Measurements from ENCODE around the gene TTC7B. TPM values are rescaled to one million over a fixed set of nuclear protein-coding genes. Genes with fewer than 3 reads are reported as not detected.
"Not testable (repeated sequence)": the region's sequence is repeated elsewhere in the genome, so short reads cannot be mapped to it uniquely, and the experiment has no call there.

Gene TTC7B
- polyA plus RNA-seq, 1 donor (not counting 4 experiments of a cell fraction or from before 2014, with no cell fraction given), result 21.4 TPM

- H4K20me1 ChIP-seq (ENCODE audit: control insufficient read depth, extremely low read depth, insufficient read depth, low read length), result no peaks in the 10 kb centered on the region
- no peaks in the 10 kb centered on the region for H3K9me1 ChIP-seq (ENCODE audit: control insufficient read depth, extremely low read depth, insufficient read depth, low read length)
- TF ChIP-seq CTCF (optimal IDR thresholded peaks at IDR 0.05 in 1 of 3, IDR thresholded peaks at IDR 0.05 in 1 of 3, conservative IDR thresholded peaks at IDR 0.05 in 1 of 3; ENCODE audit: extremely low read depth in 1 of 3, insufficient read depth in 2 of 3, low read length in 3 of 3), result no peak
- TF ChIP-seq EZH2 (IDR thresholded peaks at IDR 0.05; ENCODE audit: low read length), result no peak
- no peaks in the 10 kb centered on the region for H3K9me3 ChIP-seq (ENCODE audit: control insufficient read depth, low read depth, low read length)
- H3K4me2 ChIP-seq (ENCODE audit: control insufficient read depth, extremely low read depth, insufficient read depth, low read depth, low read length), result no peak overlapping the region
- no peaks in the 10 kb centered on the region for H3K79me2 ChIP-seq (ENCODE audit: control insufficient read depth, insufficient read depth, low read length)
- DNase-seq (ENCODE audit: low read depth, low spot score), result no peak
- no peaks in the 10 kb centered on the region for H3K27me3 ChIP-seq (ENCODE audit: control insufficient read depth, extremely low read depth, insufficient read depth, low read length)
- H3K36me3 ChIP-seq (ENCODE audit: control insufficient read depth in 2 of 2, extremely low read depth in 1 of 2, insufficient read depth in 2 of 2, low read length in 2 of 2), result no peaks in the 10 kb centered on the region
- no peak for FAIRE-seq
- no peak overlapping the region for H3K27ac ChIP-seq (ENCODE audit: control insufficient read depth, insufficient read depth, low read length)
- no peak overlapping the region for H3K4me3 ChIP-seq (ENCODE audit: control insufficient read depth in 2 of 3, extremely low read depth in 1 of 3, insufficient read depth in 2 of 3, low read depth in 1 of 3, low read length in 3 of 3)
- dilution Hi-C loops (cut with MboI; ENCODE audit: extremely low pct_ligation_motif_present, low sequenced_read_pairs), result no loop called here
- H2AFZ ChIP-seq (ENCODE audit: control insufficient read depth, low read length), result no peak overlapping the region
- no peak overlapping the region for H3K9ac ChIP-seq (ENCODE audit: control insufficient read depth, extremely low read depth, insufficient read depth, low read length)
- no peaks in the 10 kb centered on the region for H3K4me1 ChIP-seq (ENCODE audit: control insufficient read depth, extremely low read depth, insufficient read depth, low read length)
Measured at GRCh38 chr14:90839889-90840266, 23.6 kb upstream of the TTC7B start.

- H3K27ac ChIP-seq (ENCODE audit: control insufficient read depth, insufficient read depth, low read length), result no peak overlapping the region
- TF ChIP-seq CTCF (optimal IDR thresholded peaks at IDR 0.05 in 1 of 3, IDR thresholded peaks at IDR 0.05 in 1 of 3, conservative IDR thresholded peaks at IDR 0.05 in 1 of 3; ENCODE audit: extremely low read depth in 1 of 3, insufficient read depth in 2 of 3, low read length in 3 of 3) (no peak), EZH2 (IDR thresholded peaks at IDR 0.05; ENCODE audit: low read length) (no peak)
- H3K79me2 ChIP-seq (ENCODE audit: control insufficient read depth, insufficient read depth, low read length), result no peaks in the 10 kb centered on the region
- H3K4me3 ChIP-seq (ENCODE audit: control insufficient read depth in 2 of 3, extremely low read depth in 1 of 3, insufficient read depth in 2 of 3, low read depth in 1 of 3, low read length in 3 of 3), result no peak overlapping the region
- H4K20me1 ChIP-seq (ENCODE audit: control insufficient read depth, extremely low read depth, insufficient read depth, low read length), result no peaks in the 10 kb centered on the region
- H3K27me3 ChIP-seq (ENCODE audit: control insufficient read depth, extremely low read depth, insufficient read depth, low read length), result no peaks in the 10 kb centered on the region
- H3K9me1 ChIP-seq (ENCODE audit: control insufficient read depth, extremely low read depth, insufficient read depth, low read length), result no peaks in the 10 kb centered on the region
- no peak for DNase-seq (ENCODE audit: low read depth, low spot score)
- dilution Hi-C loops (cut with MboI; ENCODE audit: extremely low pct_ligation_motif_present, low sequenced_read_pairs), result no loop called here
- FAIRE-seq, result no peak
- no peak overlapping the region for H3K9ac ChIP-seq (ENCODE audit: control insufficient read depth, extremely low read depth, insufficient read depth, low read length)
- H3K36me3 ChIP-seq (ENCODE audit: control insufficient read depth in 2 of 2, extremely low read depth in 1 of 2, insufficient read depth in 2 of 2, low read length in 2 of 2), result no peaks in the 10 kb centered on the region
- H3K9me3 ChIP-seq (ENCODE audit: control insufficient read depth, low read depth, low read length), result no peaks in the 10 kb centered on the region
- H3K4me1 ChIP-seq (ENCODE audit: control insufficient read depth, extremely low read depth, insufficient read depth, low read length), result no peaks in the 10 kb centered on the region
- no peak overlapping the region for H2AFZ ChIP-seq (ENCODE audit: control insufficient read depth, low read length)
- no peak overlapping the region for H3K4me2 ChIP-seq (ENCODE audit: control insufficient read depth, extremely low read depth, insufficient read depth, low read depth, low read length)
Measured at GRCh38 chr14:90839024-90839888, 23.0 kb upstream of the TTC7B start.

GRCh38 chr14:90838531-90838930 is 22.3 kb upstream of the TTC7B start:
- H2AFZ ChIP-seq (ENCODE audit: control insufficient read depth, low read length); H3K79me2 ChIP-seq (ENCODE audit: control insufficient read depth, insufficient read depth, low read length); dilution Hi-C loops (cut with MboI; ENCODE audit: extremely low pct_ligation_motif_present, low sequenced_read_pairs); DNase-seq (ENCODE audit: low read depth, low spot score); H3K36me3 ChIP-seq (ENCODE audit: control insufficient read depth in 2 of 2, extremely low read depth in 1 of 2, insufficient read depth in 2 of 2, low read length in 2 of 2); H3K4me2 ChIP-seq (ENCODE audit: control insufficient read depth, extremely low read depth, insufficient read depth, low read depth, low read length); H3K9ac ChIP-seq (ENCODE audit: control insufficient read depth, extremely low read depth, insufficient read depth, low read length); H3K4me1 ChIP-seq (ENCODE audit: control insufficient read depth, extremely low read depth, insufficient read depth, low read length); H4K20me1 ChIP-seq (ENCODE audit: control insufficient read depth, extremely low read depth, insufficient read depth, low read length); H3K27ac ChIP-seq (ENCODE audit: control insufficient read depth, insufficient read depth, low read length); H3K4me3 ChIP-seq (ENCODE audit: control insufficient read depth in 2 of 3, extremely low read depth in 1 of 3, insufficient read depth in 2 of 3, low read depth in 1 of 3, low read length in 3 of 3); H3K27me3 ChIP-seq (ENCODE audit: control insufficient read depth, extremely low read depth, insufficient read depth, low read length); FAIRE-seq; H3K9me3 ChIP-seq (ENCODE audit: control insufficient read depth, low read depth, low read length); H3K9me1 ChIP-seq (ENCODE audit: control insufficient read depth, extremely low read depth, insufficient read depth, low read length): not testable (repeated sequence)

All from keratinocyte (primary cell).